ENCODE results near the gene C1QL1. TPM values are rescaled to one million over a fixed set of nuclear protein-coding genes. Genes with fewer than 3 reads are reported as not detected.

Gene C1QL1
- total and polyA plus RNA-seq, 9 of the 15 experiments (the other 6 are each of a cell fraction or from before 2014, with no cell fraction given): 0.07 to 0.12 (median 0.09) TPM; not detected in 6

DNA sequence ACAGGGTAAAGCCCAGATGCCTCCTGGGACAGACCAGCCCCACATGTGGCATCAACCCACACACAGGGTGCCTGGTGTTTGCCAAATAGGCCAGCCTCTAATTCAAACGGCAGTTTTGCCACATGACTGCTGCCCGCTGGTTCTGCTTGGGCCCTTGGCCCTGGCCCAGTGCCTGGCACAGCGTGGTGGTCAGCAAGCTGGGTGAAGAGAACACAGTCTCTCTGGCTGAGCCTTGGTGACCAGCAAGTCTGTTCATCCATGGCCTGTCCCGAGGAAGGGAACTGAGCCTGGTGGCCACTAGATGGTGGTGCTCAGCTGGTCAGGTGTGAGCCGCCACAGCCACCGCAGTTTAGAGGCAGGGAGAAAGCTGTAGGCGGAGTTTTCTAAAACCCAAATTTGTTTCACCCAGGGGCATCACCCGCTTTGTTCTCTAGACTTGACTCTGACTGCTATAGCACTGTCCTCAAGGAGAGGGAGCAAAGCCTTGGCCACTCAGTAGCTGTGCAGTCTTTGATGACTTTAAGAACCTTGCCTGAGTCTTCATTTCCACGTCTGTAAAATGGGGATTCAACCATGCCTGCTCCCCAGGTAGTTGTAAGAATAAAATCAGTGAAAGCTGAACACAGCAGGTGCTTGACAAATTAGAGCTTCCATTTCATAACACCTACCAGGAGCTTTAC lies 48.1 kb downstream of the C1QL1 start (continued):
- TF ChIP-seq, protein P1, sequence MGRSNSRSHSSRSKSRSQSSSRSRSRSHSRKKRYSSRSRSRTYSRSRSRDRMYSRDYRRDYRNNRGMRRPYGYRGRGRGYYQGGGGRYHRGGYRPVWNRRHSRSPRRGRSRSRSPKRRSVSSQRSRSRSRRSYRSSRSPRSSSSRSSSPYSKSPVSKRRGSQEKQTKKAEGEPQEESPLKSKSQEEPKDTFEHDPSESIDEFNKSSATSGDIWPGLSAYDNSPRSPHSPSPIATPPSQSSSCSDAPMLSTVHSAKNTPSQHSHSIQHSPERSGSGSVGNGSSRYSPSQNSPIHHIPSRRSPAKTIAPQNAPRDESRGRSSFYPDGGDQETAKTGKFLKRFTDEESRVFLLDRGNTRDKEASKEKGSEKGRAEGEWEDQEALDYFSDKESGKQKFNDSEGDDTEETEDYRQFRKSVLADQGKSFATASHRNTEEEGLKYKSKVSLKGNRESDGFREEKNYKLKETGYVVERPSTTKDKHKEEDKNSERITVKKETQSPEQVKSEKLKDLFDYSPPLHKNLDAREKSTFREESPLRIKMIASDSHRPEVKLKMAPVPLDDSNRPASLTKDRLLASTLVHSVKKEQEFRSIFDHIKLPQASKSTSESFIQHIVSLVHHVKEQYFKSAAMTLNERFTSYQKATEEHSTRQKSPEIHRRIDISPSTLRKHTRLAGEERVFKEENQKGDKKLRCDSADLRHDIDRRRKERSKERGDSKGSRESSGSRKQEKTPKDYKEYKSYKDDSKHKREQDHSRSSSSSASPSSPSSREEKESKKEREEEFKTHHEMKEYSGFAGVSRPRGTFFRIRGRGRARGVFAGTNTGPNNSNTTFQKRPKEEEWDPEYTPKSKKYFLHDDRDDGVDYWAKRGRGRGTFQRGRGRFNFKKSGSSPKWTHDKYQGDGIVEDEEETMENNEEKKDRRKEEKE (IDR thresholded peaks at IDR 0.05; ENCODE audit: borderline replicate concordance in 1 of 2, control insufficient read depth in 1 of 2, low read depth in 2 of 2, low read length in 1 of 2): no peak
- TF ChIP-seq, protein P2, sequence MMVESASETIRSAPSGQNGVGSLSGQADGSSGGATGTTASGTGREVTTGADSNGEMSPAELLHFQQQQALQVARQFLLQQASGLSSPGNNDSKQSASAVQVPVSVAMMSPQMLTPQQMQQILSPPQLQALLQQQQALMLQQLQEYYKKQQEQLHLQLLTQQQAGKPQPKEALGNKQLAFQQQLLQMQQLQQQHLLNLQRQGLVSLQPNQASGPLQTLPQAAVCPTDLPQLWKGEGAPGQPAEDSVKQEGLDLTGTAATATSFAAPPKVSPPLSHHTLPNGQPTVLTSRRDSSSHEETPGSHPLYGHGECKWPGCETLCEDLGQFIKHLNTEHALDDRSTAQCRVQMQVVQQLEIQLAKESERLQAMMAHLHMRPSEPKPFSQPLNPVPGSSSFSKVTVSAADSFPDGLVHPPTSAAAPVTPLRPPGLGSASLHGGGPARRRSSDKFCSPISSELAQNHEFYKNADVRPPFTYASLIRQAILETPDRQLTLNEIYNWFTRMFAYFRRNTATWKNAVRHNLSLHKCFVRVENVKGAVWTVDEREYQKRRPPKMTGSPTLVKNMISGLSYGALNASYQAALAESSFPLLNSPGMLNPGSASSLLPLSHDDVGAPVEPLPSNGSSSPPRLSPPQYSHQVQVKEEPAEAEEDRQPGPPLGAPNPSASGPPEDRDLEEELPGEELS (CRISPR knock-in tag; IDR thresholded peaks at IDR 0.05; ENCODE audit: borderline replicate concordance): 0 out of 2 replicates have a peak, but pooled peaks have one; percentile 69
- TF ChIP-seq CHD4 (IDR thresholded peaks at IDR 0.05; ENCODE audit: insufficient read depth, insufficient replicate concordance, low read depth, low read length, poor library complexity, severe bottlenecking): no peak
- 0 out of 2 replicates have a peak, but pooled peaks have one; percentile 12 for TF ChIP-seq ESRRA (IDR thresholded peaks at IDR 0.05; ENCODE audit: borderline replicate concordance, low read depth)
- TF ChIP-seq NFYB (IDR thresholded peaks at IDR 0.05; ENCODE audit: extremely low read depth, insufficient read length): no peak
- no peak for TF ChIP-seq ARNT (IDR thresholded peaks at IDR 0.05)
- peak; percentile 72 for TF ChIP-seq RB1 (IDR thresholded peaks at IDR 0.05; ENCODE audit: low read depth)
- TF ChIP-seq, protein P3, sequence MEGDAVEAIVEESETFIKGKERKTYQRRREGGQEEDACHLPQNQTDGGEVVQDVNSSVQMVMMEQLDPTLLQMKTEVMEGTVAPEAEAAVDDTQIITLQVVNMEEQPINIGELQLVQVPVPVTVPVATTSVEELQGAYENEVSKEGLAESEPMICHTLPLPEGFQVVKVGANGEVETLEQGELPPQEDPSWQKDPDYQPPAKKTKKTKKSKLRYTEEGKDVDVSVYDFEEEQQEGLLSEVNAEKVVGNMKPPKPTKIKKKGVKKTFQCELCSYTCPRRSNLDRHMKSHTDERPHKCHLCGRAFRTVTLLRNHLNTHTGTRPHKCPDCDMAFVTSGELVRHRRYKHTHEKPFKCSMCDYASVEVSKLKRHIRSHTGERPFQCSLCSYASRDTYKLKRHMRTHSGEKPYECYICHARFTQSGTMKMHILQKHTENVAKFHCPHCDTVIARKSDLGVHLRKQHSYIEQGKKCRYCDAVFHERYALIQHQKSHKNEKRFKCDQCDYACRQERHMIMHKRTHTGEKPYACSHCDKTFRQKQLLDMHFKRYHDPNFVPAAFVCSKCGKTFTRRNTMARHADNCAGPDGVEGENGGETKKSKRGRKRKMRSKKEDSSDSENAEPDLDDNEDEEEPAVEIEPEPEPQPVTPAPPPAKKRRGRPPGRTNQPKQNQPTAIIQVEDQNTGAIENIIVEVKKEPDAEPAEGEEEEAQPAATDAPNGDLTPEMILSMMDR (IDR thresholded peaks at IDR 0.05 in 2 of 3, conservative IDR thresholded peaks at IDR 0.05 in 1 of 3; ENCODE audit: insufficient read depth in 2 of 3, low read depth in 1 of 3, low read length in 3 of 3): peak; percentile 93 to 95 (median 93)
- TF ChIP-seq XRCC5 (IDR thresholded peaks at IDR 0.05; ENCODE audit: low read depth, low read length): 0 out of 2 replicates have a peak, but pooled peaks have one; percentile 50
- TF ChIP-seq SMC3 (conservative IDR thresholded peaks at IDR 0.05; ENCODE audit: insufficient read depth, low read depth, low read length): peak; percentile 92
- TF ChIP-seq MCM5 (IDR thresholded peaks at IDR 0.05; ENCODE audit: low read depth): no peak
- TF ChIP-seq STAG1 (CRISPR knock-in tag; IDR thresholded peaks at IDR 0.05; ENCODE audit: borderline replicate concordance): peak; percentile 79
- no peak for TF ChIP-seq ZNF23 (CRISPR knock-in tag; IDR thresholded peaks at IDR 0.05)
- no peak for TF ChIP-seq ZKSCAN1 (IDR thresholded peaks at IDR 0.05; ENCODE audit: low read depth, low read length)
- no peak for TF ChIP-seq ZBTB8A (IDR thresholded peaks at IDR 0.05; ENCODE audit: partially characterized antibody)
- no peak for TF ChIP-seq NFIC (IDR thresholded peaks at IDR 0.05)
- TF ChIP-seq NR2C2 (CRISPR knock-in tag; IDR thresholded peaks at IDR 0.05): no peak
- TF ChIP-seq NR2C2 (tag; IDR thresholded peaks at IDR 0.05): no peak

All from K562 (cell line).